HG03520 (cell line): Measurements from ENCODE around the gene ESRRG.
"Not testable (repeated sequence)": the region's sequence is repeated elsewhere in the genome, so short reads cannot be mapped to it uniquely, and the experiment has no call there.

Experiments
- ATAC-seq: cut with Tn5 transposase; IDR thresholded peaks from one replicate; pipeline ENCODE4 v1.9.1; 2021; ENCODE audit warnings: mild to moderate bottlenecking, moderate library complexity; ENCODE audit not compliant: unreplicated experiment

The ESRRG gene

DNA sequence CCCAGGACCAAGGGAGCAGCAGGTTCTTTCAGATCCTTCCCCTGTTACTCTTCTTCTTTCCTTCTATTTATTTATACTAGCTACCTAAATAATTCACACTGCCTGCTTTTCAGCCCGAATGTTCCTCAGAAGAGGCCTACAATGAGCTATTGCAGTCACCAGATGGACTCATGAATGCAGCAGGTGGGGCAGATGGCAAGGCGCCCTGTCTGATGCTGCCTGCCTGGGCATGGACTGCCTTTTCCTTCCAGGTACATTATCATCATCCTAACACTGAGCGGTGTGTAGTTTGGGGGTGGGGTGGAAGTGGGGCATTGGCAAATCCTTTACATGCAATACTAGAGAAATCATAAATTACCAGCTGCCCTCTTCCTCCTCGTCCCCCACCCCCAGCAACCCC lies 17.6 kb downstream of the ESRRG start:
- ATAC-seq, result no peak

- not testable (repeated sequence) for ATAC-seq
These were observed 19.2 kb downstream of the ESRRG start for GRCh38 chr1:216704065-216704464.

DNA sequence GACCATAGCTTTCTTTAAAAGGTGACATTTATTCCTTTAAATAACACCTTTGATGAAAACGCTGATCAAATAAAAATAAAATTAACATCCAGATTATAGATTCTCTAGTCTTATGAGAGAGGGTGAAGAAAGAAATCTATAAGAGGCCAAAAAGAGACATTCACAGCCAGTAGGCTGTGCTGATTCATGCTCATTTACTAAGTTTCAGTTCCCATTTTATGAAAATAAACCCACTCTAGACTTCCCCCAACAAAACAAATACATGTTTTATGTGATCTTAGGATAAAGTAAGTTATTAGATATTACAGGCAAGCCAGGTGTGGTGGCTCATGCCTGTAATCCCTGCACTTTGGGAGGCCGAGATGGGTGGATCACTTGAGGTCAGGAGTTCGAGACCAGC lies 21.1 kb downstream of the ESRRG start:
- ATAC-seq, result peak; percentile 91

- no peak for ATAC-seq
These were observed 22.4 kb downstream of the ESRRG start for GRCh38 chr1:216700779-216701178.

GRCh38 chr1:216691710-216692109 lies 31.5 kb downstream of the ESRRG start:
- no peak for ATAC-seq

GRCh38 chr1:216690603-216691002 lies 32.6 kb downstream of the ESRRG start:
- no peak for ATAC-seq

- ATAC-seq, result no peak
These were observed 35.0 kb downstream of the ESRRG start for GRCh38 chr1:216688127-216688657.

- no peak for ATAC-seq
These were observed 36.1 kb downstream of the ESRRG start for GRCh38 chr1:216686860-216687766.

GRCh38 chr1:216682752-216683151 lies 40.5 kb downstream of the ESRRG start:
- ATAC-seq, result no peak

DNA sequence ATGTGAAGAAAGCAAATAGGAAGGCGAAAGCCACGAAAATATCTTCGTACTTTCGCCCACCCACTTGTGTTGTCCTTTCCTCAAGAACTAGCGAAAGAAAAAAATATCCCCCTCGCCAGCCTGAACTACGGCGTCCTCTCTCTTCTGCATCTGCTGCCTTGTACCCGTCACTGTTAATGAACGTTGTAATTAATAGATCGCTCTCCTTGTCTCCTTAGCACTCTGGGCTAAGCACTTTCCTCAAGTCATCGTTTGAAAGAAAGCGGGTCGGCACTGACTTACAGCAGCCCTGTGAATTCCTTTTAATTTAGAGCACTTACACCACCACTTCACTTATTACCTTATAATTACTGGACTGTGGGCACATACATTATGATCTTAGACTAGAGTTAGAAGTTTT lies 44.1 kb downstream of the ESRRG start:
- no peak for ATAC-seq

- ATAC-seq, result no peak
These were observed 52.9 kb downstream of the ESRRG start for GRCh38 chr1:216670118-216670883.

GRCh38 chr1:216666441-216666840 lies 56.8 kb downstream of the ESRRG start:
- no peak for ATAC-seq

DNA sequence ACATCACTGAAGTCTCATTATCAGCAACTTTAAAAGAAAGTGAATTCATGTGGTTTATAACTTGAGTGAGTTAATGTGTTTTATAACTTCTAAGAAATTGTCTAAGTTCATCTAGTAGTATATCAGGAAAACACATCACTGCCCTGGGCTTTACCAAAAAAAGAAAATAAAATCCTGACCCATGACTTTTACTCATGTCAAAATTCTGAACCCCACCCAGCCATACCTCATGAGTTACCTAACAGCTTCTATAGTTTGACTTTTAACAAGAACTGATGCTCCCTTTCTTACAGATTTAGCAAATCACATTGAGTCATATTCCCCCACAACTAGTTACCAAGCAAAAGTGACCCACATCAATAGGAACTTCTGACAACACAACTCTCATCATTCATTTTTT lies 57.4 kb downstream of the ESRRG start:
- no peak for ATAC-seq

- no peak for ATAC-seq
These were observed 57.8 kb downstream of the ESRRG start for GRCh38 chr1:216665406-216665805.

DNA sequence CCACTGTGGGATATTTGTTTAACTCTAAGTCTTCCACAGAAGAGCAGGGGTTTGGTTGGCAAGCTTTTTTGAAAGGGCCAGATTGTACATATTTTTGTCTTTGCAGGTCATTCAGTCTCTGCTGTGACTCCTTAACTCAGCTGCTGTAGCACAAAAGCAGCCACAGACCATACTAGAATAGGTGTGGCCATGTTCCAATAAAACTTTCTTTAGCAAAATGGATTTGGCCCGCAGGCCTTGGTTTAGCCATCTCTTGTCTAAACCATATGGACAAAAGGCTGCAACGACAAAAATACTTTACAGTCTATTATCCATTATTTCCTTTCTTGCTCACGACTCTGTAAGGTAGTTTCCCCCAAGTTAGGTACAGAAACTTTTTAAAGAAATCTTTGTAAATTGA lies 60.5 kb downstream of the ESRRG start:
- no peak for ATAC-seq

DNA sequence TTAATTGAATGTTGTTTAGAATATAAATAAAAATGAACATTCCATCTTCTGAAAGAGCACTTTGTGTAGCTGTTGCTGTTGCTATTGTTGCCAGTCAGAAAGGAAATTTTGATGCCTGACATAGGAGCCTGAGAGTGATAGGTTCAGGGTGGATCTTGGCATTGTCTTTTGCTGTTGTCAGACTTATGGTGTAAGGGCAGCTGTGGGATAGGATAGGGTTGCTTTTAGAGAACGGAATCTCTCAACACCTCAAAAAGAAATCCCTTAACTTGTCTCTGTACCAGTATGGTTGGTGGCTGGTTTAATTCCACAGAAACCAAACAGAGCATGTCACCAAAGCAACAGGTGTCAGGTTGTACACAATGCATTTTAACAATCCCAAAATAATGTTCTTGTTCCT lies 62.7 kb downstream of the ESRRG start:
- no peak for ATAC-seq

GRCh38 chr1:216653001-216653400 lies 70.2 kb downstream of the ESRRG start:
- ATAC-seq, result no peak

GRCh38 chr1:216651826-216652418 lies 71.3 kb downstream of the ESRRG start:
- ATAC-seq, result no peak

GRCh38 chr1:216643176-216643575 lies 80.1 kb downstream of the ESRRG start:
- no peak for ATAC-seq

- ATAC-seq, result peak; percentile 54
These were observed 81.4 kb downstream of the ESRRG start for GRCh38 chr1:216641669-216642460.

DNA sequence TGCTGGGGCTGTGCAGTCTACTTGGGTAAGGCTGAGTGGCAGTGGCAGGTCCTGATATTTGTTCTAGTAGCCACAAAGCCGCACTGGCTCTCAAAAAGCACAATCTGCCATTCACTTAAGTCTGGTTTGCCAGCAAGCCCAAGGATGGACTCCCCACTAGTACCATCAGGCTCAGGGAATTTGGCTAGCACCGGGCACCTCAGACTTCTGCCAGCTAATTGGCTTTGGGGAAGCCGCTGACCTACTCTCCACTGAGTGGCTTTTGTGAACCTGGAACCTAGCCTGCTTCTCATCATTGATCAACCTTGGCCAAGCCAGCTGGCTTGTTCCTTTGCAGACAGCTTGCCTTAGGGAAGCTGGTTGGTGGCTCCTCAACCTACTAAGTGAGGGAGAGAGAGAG lies 83.1 kb downstream of the ESRRG start:
- ATAC-seq, result no peak
